ENCODE data around the gene RBM26. TPM values are rescaled to one million over a fixed set of nuclear protein-coding genes. Genes with fewer than 3 reads are reported as not detected.
A peak's percentile ranks its signal among the peaks of the same experiment; 100 is the strongest.

The RBM26 gene
- total and polyA plus RNA-seq, 2 experiments from 2014 or later: 46.0 to 69.3 TPM

DNA sequence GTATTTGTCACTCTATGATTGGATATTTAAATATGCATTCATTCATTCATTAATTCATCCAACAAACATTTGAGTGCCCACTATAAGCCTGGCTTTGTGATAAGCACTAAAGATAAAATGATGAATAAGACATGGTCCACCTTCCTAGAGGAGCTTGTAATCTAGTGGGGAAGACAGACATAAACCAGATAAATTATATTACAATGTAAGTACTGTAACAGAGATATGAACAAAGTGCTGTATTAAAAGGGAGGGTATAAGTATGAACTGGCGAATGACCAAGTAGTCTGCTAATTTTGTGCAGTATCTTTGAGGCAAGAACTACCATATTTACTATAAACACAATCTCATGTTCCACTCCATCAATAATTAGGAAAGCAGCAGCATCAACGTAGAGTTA lies 88.2 kb downstream of the RBM26 start:
- no peaks in the 10 kb centered on the region for H3K4me1 Mint-ChIP-seq

More for the DNA sequence above, 88.2 kb downstream of the RBM26 start:
- Histone ChIP-seq H2AFZ (no peak overlapping the region), H3K4me3 (no peak overlapping the region), H3K27ac (ENCODE audit: low read depth) (no peak overlapping the region), H3K36me3 (ENCODE audit: insufficient read depth) (peaks cover 9% of the 10 kb centered on the region; the same call in 1 of the 2 replicates), H3F3A (replicated peaks; ENCODE audit: low read depth) (no peaks in the 10 kb centered on the region), H3K9me2 (ENCODE audit: insufficient read depth) (no peaks in the 10 kb centered on the region), H3K27me3 (ENCODE audit: insufficient read depth) (no peaks in the 10 kb centered on the region), H3K4me2 (no peak overlapping the region), H3K4me1 (ENCODE audit: insufficient read depth) (no peaks in the 10 kb centered on the region), H3K79me2 (replicated peaks; ENCODE audit: insufficient read depth) (no peaks in the 10 kb centered on the region), H4K20me1 (replicated peaks; ENCODE audit: insufficient read depth) (no peaks in the 10 kb centered on the region)
- Mint-ChIP-seq H3K4me3 (no peak overlapping the region), H3K27me3 (ENCODE audit: insufficient read depth, low read depth, poor library complexity) (no peaks in the 10 kb centered on the region), H3K27ac (peak overlapping the region; percentile 33; the same call in 1 of the 2 replicates), H3K9me3 (no peaks in the 10 kb centered on the region), H3K36me3 (ENCODE audit: low read depth) (peaks cover 26% of the 10 kb centered on the region; the same call in 2 of the 3 replicates)
- ATAC-seq (no peak), DNase-seq (ENCODE audit: low spot score) (no peak)
- TF ChIP-seq CREB1 (CRISPR knock-in tag; IDR thresholded peaks at IDR 0.05; ENCODE audit: low read depth) (no peak), EZH2phosphoT487 (IDR thresholded peaks at IDR 0.05; ENCODE audit: unreplicated experiment) (no peak), EZH2 (IDR thresholded peaks at IDR 0.05; ENCODE audit: low read depth, unreplicated experiment) (no peak), ZNF331 (CRISPR knock-in tag; IDR thresholded peaks at IDR 0.05; ENCODE audit: low read depth) (no peak), ZNF114 (CRISPR knock-in tag; IDR thresholded peaks at IDR 0.05) (no peak), JUNB (IDR thresholded peaks at IDR 0.05; ENCODE audit: unreplicated experiment) (no peak), STAT1 (IDR thresholded peaks at IDR 0.05; ENCODE audit: unreplicated experiment) (no peak), NANOG (IDR thresholded peaks at IDR 0.05; ENCODE audit: borderline replicate concordance) (no peak)
- TF ChIP-seq, protein P1, sequence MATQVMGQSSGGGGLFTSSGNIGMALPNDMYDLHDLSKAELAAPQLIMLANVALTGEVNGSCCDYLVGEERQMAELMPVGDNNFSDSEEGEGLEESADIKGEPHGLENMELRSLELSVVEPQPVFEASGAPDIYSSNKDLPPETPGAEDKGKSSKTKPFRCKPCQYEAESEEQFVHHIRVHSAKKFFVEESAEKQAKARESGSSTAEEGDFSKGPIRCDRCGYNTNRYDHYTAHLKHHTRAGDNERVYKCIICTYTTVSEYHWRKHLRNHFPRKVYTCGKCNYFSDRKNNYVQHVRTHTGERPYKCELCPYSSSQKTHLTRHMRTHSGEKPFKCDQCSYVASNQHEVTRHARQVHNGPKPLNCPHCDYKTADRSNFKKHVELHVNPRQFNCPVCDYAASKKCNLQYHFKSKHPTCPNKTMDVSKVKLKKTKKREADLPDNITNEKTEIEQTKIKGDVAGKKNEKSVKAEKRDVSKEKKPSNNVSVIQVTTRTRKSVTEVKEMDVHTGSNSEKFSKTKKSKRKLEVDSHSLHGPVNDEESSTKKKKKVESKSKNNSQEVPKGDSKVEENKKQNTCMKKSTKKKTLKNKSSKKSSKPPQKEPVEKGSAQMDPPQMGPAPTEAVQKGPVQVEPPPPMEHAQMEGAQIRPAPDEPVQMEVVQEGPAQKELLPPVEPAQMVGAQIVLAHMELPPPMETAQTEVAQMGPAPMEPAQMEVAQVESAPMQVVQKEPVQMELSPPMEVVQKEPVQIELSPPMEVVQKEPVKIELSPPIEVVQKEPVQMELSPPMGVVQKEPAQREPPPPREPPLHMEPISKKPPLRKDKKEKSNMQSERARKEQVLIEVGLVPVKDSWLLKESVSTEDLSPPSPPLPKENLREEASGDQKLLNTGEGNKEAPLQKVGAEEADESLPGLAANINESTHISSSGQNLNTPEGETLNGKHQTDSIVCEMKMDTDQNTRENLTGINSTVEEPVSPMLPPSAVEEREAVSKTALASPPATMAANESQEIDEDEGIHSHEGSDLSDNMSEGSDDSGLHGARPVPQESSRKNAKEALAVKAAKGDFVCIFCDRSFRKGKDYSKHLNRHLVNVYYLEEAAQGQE (IDR thresholded peaks at IDR 0.05; ENCODE audit: unreplicated experiment): no peak
- TF ChIP-seq, protein P2, sequence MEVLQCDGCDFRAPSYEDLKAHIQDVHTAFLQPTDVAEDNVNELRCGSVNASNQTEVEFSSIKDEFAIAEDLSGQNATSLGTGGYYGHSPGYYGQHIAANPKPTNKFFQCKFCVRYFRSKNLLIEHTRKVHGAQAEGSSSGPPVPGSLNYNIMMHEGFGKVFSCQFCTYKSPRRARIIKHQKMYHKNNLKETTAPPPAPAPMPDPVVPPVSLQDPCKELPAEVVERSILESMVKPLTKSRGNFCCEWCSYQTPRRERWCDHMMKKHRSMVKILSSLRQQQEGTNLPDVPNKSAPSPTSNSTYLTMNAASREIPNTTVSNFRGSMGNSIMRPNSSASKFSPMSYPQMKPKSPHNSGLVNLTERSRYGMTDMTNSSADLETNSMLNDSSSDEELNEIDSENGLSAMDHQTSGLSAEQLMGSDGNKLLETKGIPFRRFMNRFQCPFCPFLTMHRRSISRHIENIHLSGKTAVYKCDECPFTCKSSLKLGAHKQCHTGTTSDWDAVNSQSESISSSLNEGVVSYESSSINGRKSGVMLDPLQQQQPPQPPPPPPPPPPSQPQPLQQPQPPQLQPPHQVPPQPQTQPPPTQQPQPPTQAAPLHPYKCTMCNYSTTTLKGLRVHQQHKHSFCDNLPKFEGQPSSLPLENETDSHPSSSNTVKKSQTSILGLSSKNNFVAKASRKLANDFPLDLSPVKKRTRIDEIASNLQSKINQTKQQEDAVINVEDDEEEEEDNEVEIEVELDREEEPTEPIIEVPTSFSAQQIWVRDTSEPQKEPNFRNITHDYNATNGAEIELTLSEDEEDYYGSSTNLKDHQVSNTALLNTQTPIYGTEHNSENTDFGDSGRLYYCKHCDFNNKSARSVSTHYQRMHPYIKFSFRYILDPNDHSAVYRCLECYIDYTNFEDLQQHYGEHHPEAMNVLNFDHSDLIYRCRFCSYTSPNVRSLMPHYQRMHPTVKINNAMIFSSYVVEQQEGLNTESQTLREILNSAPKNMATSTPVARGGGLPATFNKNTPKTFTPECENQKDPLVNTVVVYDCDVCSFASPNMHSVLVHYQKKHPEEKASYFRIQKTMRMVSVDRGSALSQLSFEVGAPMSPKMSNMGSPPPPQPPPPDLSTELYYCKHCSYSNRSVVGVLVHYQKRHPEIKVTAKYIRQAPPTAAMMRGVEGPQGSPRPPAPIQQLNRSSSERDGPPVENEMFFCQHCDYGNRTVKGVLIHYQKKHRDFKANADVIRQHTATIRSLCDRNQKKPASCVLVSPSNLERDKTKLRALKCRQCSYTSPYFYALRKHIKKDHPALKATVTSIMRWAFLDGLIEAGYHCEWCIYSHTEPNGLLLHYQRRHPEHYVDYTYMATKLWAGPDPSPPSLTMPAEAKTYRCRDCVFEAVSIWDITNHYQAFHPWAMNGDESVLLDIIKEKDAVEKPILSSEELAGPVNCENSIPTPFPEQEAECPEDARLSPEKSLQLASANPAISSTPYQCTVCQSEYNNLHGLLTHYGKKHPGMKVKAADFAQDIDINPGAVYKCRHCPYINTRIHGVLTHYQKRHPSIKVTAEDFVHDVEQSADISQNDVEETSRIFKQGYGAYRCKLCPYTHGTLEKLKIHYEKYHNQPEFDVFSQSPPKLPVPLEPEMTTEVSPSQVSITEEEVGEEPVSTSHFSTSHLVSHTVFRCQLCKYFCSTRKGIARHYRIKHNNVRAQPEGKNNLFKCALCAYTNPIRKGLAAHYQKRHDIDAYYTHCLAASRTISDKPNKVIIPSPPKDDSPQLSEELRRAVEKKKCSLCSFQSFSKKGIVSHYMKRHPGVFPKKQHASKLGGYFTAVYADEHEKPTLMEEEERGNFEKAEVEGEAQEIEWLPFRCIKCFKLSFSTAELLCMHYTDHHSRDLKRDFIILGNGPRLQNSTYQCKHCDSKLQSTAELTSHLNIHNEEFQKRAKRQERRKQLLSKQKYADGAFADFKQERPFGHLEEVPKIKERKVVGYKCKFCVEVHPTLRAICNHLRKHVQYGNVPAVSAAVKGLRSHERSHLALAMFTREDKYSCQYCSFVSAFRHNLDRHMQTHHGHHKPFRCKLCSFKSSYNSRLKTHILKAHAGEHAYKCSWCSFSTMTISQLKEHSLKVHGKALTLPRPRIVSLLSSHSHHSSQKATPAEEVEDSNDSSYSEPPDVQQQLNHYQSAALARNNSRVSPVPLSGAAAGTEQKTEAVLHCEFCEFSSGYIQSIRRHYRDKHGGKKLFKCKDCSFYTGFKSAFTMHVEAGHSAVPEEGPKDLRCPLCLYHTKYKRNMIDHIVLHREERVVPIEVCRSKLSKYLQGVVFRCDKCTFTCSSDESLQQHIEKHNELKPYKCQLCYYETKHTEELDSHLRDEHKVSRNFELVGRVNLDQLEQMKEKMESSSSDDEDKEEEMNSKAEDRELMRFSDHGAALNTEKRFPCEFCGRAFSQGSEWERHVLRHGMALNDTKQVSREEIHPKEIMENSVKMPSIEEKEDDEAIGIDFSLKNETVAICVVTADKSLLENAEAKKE (CRISPR knock-in tag; IDR thresholded peaks at IDR 0.05): no peak
- TF ChIP-seq, protein P3, sequence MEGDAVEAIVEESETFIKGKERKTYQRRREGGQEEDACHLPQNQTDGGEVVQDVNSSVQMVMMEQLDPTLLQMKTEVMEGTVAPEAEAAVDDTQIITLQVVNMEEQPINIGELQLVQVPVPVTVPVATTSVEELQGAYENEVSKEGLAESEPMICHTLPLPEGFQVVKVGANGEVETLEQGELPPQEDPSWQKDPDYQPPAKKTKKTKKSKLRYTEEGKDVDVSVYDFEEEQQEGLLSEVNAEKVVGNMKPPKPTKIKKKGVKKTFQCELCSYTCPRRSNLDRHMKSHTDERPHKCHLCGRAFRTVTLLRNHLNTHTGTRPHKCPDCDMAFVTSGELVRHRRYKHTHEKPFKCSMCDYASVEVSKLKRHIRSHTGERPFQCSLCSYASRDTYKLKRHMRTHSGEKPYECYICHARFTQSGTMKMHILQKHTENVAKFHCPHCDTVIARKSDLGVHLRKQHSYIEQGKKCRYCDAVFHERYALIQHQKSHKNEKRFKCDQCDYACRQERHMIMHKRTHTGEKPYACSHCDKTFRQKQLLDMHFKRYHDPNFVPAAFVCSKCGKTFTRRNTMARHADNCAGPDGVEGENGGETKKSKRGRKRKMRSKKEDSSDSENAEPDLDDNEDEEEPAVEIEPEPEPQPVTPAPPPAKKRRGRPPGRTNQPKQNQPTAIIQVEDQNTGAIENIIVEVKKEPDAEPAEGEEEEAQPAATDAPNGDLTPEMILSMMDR (conservative IDR thresholded peaks at IDR 0.05; ENCODE audit: low read depth in 2 of 2): no peak
- TF ChIP-seq, protein P4, sequence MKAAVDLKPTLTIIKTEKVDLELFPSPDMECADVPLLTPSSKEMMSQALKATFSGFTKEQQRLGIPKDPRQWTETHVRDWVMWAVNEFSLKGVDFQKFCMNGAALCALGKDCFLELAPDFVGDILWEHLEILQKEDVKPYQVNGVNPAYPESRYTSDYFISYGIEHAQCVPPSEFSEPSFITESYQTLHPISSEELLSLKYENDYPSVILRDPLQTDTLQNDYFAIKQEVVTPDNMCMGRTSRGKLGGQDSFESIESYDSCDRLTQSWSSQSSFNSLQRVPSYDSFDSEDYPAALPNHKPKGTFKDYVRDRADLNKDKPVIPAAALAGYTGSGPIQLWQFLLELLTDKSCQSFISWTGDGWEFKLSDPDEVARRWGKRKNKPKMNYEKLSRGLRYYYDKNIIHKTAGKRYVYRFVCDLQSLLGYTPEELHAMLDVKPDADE (IDR thresholded peaks at IDR 0.05): no peak

Data from GM23338 (cell line).